Motor neuron (in vitro differentiated cells): ENCODE measurements around the gene AEBP2. TPM values are rescaled to one million over a fixed set of nuclear protein-coding genes. Genes with fewer than 3 reads are reported as not detected.

Experiments
- ATAC-seq, 8 experiments: fragments of 200-7000 bp; cut with Tn5 transposase; replicated peaks in 6 of 8; 2 replicates each; pipeline ENCODE4 v1.8.0; 2021; ENCODE audit warnings: mild to moderate bottlenecking in 8 of 8, moderate library complexity in 8 of 8
- H3K27ac ChIP-seq, 2 donors: fragments of 250-450 bp; sonication (Bioruptor Pico); 2 replicates each; pipeline ENCODE4 v1.9.0; 2021; ENCODE audit warnings: antibody characterized with exemption in 2 of 2, mild to moderate bottlenecking in 2 of 2, moderate library complexity in 1 of 2
- H3K4me1 ChIP-seq, 2 donors: fragments of 250-450 bp; sonication (Bioruptor Pico); replicated peaks in 1 of 2; 2 replicates each; pipeline ENCODE4 v1.6.1; 2021; ENCODE audit warnings: antibody characterized with exemption in 2 of 2, mild to moderate bottlenecking in 2 of 2, moderate library complexity in 1 of 2
- H3K4me3 ChIP-seq, 5 donors: fragments of 250-450 bp; sonication (Bioruptor Pico); 2 replicates each; pipeline ENCODE4 v1.9.0; 2021; ENCODE audit warnings: antibody characterized with exemption in 5 of 5, mild to moderate bottlenecking in 5 of 5, moderate library complexity in 4 of 5
- WGBS, 10 experiments: fragments of 450-650 bp; shearing (Covaris generic); methylation state at CpG; one replicate each; pipeline ENCODE4 v1.0.0; 2022; 5-methylcytosine and 5-hydroxymethylcytosine counted together
- in situ Hi-C, 9 experiments: fragments of 400-800 bp; cut with MboI; loops; one replicate each; pipeline ENCODE4 v1.15.0; 2021; ENCODE audit warnings: low sequenced_read_pairs in 9 of 9, low pct_unique_long_range_greater_than_20kb in 2 of 9; ENCODE audit not compliant: unreplicated experiment in 9 of 9
- total RNA-seq, 8 experiments: library from RNA; unstranded; fragments of 300-600 nt; gene quantifications; 2 replicates each; pipeline versions ENCODE4 v1.2.3 to v1.2.4, GENCODE V29; 2022

Gene AEBP2
- total RNA-seq, 8 experiments from 2014 or later = 15.8 to 63.5 (median 26.0) TPM

DNA sequence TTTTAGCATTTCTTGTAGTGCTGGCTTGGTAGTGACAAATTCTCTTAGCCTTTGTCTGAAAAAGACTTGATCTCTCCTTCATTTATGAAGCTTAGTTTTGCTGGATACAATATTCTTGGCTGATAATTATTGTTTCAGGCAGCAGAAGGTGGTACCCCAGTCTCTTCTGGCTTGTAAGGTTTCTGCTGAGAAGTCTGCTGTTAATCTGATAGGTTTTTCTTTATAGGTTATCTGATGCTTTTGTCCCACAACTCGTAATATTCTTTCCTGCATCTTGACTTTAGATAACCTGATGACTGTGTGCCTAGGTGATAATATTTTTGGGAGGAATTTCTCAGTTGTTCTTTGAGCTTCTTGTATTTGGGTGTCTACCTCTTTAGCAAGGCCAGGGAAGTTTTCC, 41.2 kb downstream of the AEBP2 start:
- WGBS, 10 experiments = 71 to 100% (median 100%) methylated on average over 1 of the region's 1 CpG; no CpG with 5 or more reads in 4 of the 10 experiments
- Histone ChIP-seq H3K4me1 (no peaks in the 10 kb centered on the region), H3K27ac (no peak overlapping the region), H3K4me3 (no peak overlapping the region)
- in situ Hi-C loops = no loop called here
- ATAC-seq = no peak

DNA sequence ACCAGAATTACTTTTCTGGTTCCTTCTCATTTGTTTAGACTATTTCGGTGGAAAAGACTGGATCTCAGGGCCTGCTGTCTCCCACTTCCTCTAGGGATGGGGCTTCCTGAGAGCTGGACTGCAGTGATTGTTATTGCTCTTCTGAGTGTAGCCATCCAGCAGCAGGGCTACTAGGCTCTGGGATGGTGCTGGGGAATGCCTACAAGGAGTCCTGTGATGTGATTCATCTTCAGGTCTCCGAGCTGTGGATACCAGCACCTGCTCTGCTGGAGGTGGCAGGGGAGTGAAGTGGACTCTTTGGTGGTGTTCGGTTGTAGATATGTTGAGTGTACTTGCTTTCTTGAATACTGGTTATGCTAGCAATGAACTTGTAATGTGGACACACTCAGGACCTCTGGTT, 42.7 kb downstream of the AEBP2 start:
- in situ Hi-C loops = no loop called here
- no peak for ATAC-seq
- WGBS, 10 experiments = 83 to 100% (median 93%) methylated on average over 1 to 3 of the region's 3 CpGs; no CpG with 5 or more reads in 5 of the 10 experiments
- H3K4me1 ChIP-seq = no peaks in the 10 kb centered on the region
- H3K27ac ChIP-seq = no peak overlapping the region
- H3K4me3 ChIP-seq = no peak overlapping the region

DNA sequence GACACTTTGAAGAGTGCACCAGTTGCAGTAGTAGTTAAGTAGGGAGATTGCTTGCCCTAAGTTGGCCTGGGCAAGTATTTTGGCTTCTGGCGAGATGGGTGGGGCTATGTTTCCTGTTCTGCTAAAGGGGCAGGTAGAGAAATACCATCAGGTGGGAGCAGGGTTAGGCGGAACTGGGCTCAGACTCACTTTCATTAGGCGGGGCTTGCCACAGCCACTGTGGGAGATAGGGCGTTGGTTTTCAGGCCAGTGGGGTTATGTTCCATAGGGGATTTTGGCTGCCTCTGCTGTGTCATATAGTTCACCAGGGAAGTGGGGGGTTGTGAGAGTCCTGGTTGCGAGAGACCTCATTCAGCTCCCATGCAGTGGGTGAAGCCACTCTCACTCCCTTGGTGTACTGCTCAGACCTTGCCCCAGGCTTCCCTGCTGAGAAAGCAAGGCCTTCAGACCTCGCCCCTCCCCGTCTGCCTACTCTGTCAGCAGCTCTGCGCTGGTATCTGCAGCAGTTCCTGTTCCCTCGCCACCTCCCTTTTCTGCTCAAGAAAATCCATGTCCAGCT, 43.3 kb downstream of the AEBP2 start:
- in situ Hi-C loops = no loop called here
- Histone ChIP-seq H3K27ac (no peak overlapping the region), H3K4me3 (no peak overlapping the region), H3K4me1 (no peaks in the 10 kb centered on the region)
- peak in 3 of 8 experiments; percentile 76 to 87 (median 85) for ATAC-seq
- WGBS, 10 experiments = 60 to 100% (median 90%) methylated on average over 1 to 5 of the region's 9 CpGs; no CpG with 5 or more reads in 3 of the 10 experiments

DNA sequence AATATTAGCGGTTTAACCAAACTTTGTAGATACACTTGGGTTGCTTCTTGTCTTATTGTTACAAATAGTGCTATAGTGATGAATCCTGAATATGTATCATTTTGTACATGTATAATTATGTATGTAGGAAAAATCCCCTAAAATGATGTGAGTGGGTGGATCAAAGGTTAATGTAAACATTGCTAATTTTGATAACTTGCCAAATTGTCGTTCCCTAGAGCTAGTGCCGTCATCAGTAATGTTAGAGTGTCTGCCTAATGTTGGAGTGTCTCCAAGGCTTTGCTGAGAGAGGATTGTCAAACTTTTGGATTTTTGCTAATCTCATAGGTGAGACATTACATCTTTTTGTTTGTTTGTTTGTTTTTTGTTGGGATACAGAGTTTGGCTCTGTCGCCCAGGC, 44.4 kb downstream of the AEBP2 start:
- peak in 3 of 8 experiments; percentile 25 to 66 (median 31) for ATAC-seq
- in situ Hi-C loops = no loop called here
- WGBS, 10 experiments = 0 to 100% (median 88%) methylated on average over 1 to 4 of the region's 4 CpGs
- Histone ChIP-seq H3K27ac (no peak overlapping the region), H3K4me3 (no peak overlapping the region), H3K4me1 (no peaks in the 10 kb centered on the region)

DNA sequence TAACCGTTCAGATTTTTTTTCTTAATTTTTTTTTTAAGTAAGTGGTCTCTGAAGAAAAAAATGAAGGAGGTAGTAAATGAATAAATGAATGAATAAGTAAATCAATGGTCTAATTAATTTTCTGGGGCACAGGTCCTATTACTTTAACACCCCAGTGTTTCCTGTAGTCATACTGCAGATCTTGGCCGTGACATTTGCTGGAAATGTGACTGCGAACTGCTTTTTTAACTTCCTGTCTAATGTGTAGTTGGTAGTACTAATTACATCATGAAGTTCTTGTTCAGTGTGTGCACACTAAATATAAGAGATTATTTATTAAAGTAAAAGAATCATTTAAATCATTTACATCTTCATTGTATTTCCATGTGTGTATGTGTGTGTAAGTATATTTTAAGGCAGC, 45.4 kb downstream of the AEBP2 start:
- no peak for ATAC-seq
- no peaks in the 10 kb centered on the region for H3K4me1 ChIP-seq
- H3K27ac ChIP-seq = no peak overlapping the region
- H3K4me3 ChIP-seq = no peak overlapping the region
- in situ Hi-C loops = no loop called here
- WGBS, 10 experiments = 84 to 100% (median 98%) methylated on average over 1 to 3 of the region's 3 CpGs; no CpG with 5 or more reads in 2 of the 10 experiments

DNA sequence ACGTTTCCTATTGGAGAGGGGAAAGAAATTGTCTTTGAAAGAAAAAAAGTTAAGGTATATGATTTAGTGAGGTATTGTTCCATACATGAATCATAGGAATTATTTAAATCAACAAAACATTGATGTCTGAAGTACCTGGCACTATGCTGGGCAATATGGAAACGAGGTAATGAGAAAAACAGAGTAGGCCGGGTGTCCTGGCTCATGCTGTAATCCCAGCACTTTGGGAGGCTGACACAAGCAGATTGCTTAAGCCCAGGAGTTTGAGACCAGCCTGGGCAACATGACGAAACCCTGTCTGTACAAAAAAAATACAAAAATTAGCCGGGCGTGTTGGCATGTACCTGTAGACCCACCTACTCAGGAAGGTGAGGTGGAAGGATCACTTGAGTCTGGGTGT, 45.9 kb downstream of the AEBP2 start:
- in situ Hi-C loops = no loop called here

GRCh38 chr12:19489168-19489567, 49.9 kb downstream of the AEBP2 start:
- no peak for ATAC-seq
- Histone ChIP-seq H3K4me3 (no peak overlapping the region), H3K4me1 (no peaks in the 10 kb centered on the region), H3K27ac (no peak overlapping the region)
- 71 to 100% (median 94%) methylated on average over 1 to 4 of the region's 4 CpGs; no CpG with 5 or more reads in 1 of the 10 experiments for WGBS, 10 experiments
- in situ Hi-C loops = no loop called here

More for the DNA sequence above, 45.9 kb downstream of the AEBP2 start:
- no peak overlapping the region for H3K4me3 ChIP-seq
- no peak for ATAC-seq
- H3K4me1 ChIP-seq = no peaks in the 10 kb centered on the region
- 51 to 100% (median 92%) methylated on average over 2 to 6 of the region's 6 CpGs; no CpG with 5 or more reads in 1 of the 10 experiments for WGBS, 10 experiments
- no peak overlapping the region for H3K27ac ChIP-seq

GRCh38 chr12:19490908-19491307, 51.6 kb downstream of the AEBP2 start:
- H3K27ac ChIP-seq = no peak overlapping the region
- no peak overlapping the region for H3K4me3 ChIP-seq
- no peak for ATAC-seq
- 25 to 100% (median 100%) methylated on average over 1 to 3 of the region's 3 CpGs; no CpG with 5 or more reads in 1 of the 10 experiments for WGBS, 10 experiments
- in situ Hi-C loops = no loop called here
- no peaks in the 10 kb centered on the region for H3K4me1 ChIP-seq

GRCh38 chr12:19491863-19492262, 52.6 kb downstream of the AEBP2 start:
- H3K4me1 ChIP-seq = no peaks in the 10 kb centered on the region
- 53 to 100% (median 89%) methylated on average over 2 to 3 of the region's 3 CpGs for WGBS, 10 experiments
- in situ Hi-C loops = no loop called here
- H3K27ac ChIP-seq = no peak overlapping the region
- H3K4me3 ChIP-seq = no peak overlapping the region
- peak in 1 of 8 experiments; percentile 40 for ATAC-seq

- in situ Hi-C loops = no loop called here
- Histone ChIP-seq H3K4me3 (no peak overlapping the region), H3K27ac (no peak overlapping the region), H3K4me1 (no peaks in the 10 kb centered on the region)
- WGBS, 10 experiments = 20 to 100% (median 85%) methylated on average over 1 to 5 of the region's 5 CpGs
- ATAC-seq = peak in 1 of 8 experiments; percentile 8
Observed at GRCh38 chr12:19496219-19496878, 57.1 kb downstream of the AEBP2 start.

GRCh38 chr12:19498099-19498498, 58.8 kb downstream of the AEBP2 start:
- H3K4me3 ChIP-seq = no peak overlapping the region
- no peak for ATAC-seq
- H3K4me1 ChIP-seq = no peaks in the 10 kb centered on the region
- in situ Hi-C loops = no loop called here
- no peak overlapping the region for H3K27ac ChIP-seq
- WGBS, 10 experiments = 0 to 100% (median 69%) methylated on average over 1 to 2 of the region's 2 CpGs; no CpG with 5 or more reads in 2 of the 10 experiments

DNA sequence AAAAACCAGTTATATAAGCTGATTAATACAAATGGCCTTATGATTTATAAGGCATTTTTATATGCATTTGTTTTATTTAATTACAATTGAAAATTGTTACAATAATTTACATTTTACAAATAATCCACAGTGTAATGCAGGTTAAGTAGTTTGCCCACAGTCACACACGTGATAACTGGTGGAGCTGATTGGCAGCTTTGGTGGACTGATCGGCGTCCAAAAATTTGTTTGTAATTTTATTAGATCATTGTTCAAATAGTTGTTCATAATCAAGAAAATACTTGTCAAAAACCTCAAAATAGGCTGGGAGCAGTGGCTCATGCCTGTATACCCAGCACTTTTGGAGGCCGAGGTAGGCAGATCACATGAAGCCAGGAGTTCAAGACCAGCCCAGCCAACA, 59.7 kb downstream of the AEBP2 start:
- ATAC-seq = no peak
- WGBS, 10 experiments = 40 to 100% (median 100%) methylated on average over 1 to 4 of the region's 4 CpGs; no CpG with 5 or more reads in 3 of the 10 experiments

DNA sequence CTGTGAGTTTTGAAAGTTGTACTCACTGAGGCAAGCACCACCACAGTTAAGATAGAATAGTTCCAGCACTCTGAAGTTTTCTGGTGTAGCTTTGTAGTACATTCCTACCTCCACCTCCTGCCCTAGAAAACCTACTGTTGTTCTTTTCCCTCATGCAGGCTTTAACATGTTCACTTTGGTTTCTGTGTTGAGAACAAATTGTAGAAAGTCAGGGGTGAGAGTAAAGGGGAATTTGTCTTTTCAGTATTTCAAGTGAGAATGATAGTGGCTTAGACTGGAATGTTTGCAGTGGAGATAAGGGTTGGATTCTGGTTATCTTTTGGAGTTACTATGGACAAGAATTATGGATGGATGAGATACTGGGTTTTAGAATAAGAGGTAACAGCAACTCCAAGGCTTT, 67.2 kb downstream of the AEBP2 start:
- in situ Hi-C loops = no loop called here
- no peaks in the 10 kb centered on the region for H3K4me1 ChIP-seq
- no peak overlapping the region for H3K27ac ChIP-seq
- no peak for ATAC-seq
- H3K4me3 ChIP-seq = no peak overlapping the region

More for the DNA sequence above, 59.7 kb downstream of the AEBP2 start:
- no peak overlapping the region for H3K27ac ChIP-seq
- in situ Hi-C loops = no loop called here
- no peak overlapping the region for H3K4me3 ChIP-seq
- H3K4me1 ChIP-seq = no peaks in the 10 kb centered on the region

- whole genome bisulfite sequencing, 10 experiments = 20 to 100% (median 89%) methylated on average over 1 of the region's 1 CpG; no CpG with 5 or more reads in 3 of the 10 experiments
- no peak overlapping the region for H3K27ac ChIP-seq
- in situ Hi-C loops = no loop called here
Observed at GRCh38 chr12:19507823-19508222, 68.5 kb downstream of the AEBP2 start.

More at GRCh38 chr12:19507823-19508222, 68.5 kb downstream of the AEBP2 start:
- ATAC-seq = no peak
- Histone ChIP-seq H3K4me1 (no peaks in the 10 kb centered on the region), H3K4me3 (no peak overlapping the region)
